A673 (cell line): ENCODE results near the gene B4GALT4. TPM values are rescaled to one million over a fixed set of nuclear protein-coding genes. Genes with fewer than 3 reads are reported as not detected.

Experiments used
- BruUV-seq: library from RNA; stranded (reverse); fragments of 400-500 nt; replicated peaks from 2 replicates; lab custom pipeline; 2021; lab: Mats Ljungman, UMichigan
- CTCF ChIA-PET: fragments of 300-600 bp; sonication (Branson Sonifier 250); formaldehyde crosslinking; loops from one replicate; lab custom pipeline; 2022; ENCODE audit warnings: antibody characterized with exemption; lab: Charles Lee
- POLR2A ChIA-PET: fragments of 300-600 bp; sonication (Branson Sonifier 250); formaldehyde crosslinking; loops from one replicate; lab custom pipeline; 2022; ENCODE audit warnings: antibody characterized with exemption; ENCODE audit not compliant: low non-redundant PET; lab: Charles Lee
- DNase-seq: peaks from one replicate; pipeline ENCODE4 v3.0.0-alpha.2; 2015; ENCODE audit warnings: low spot score
- H3K27ac ChIP-seq: fragments of 200-600 bp; sonication (generic); 2 replicates; pipeline ENCODE4 v1.5.1; 2016; ENCODE audit warnings: mixed run types, low read depth, mild to moderate bottlenecking, mixed read lengths, antibody characterized with exemption, low read length; ENCODE audit not compliant: poor library complexity, severe bottlenecking
- H3K27me3 ChIP-seq: fragments of 200-600 bp; sonication (generic); replicated peaks from 2 replicates; pipeline ENCODE4 v1.6.1; 2017; ENCODE audit warnings: mixed run types, low read depth, mild to moderate bottlenecking, mixed read lengths, antibody characterized with exemption, low read length; ENCODE audit not compliant: insufficient read depth, poor library complexity
- H3K36me3 ChIP-seq: fragments of 200-600 bp; sonication (generic); 2 replicates; pipeline ENCODE4 v1.6.1; 2016; ENCODE audit warnings: mixed run types, mild to moderate bottlenecking, mixed read lengths, antibody characterized with exemption, low read length; ENCODE audit not compliant: insufficient read depth, poor library complexity, severe bottlenecking
- H3K4me1 ChIP-seq: fragments of 200-600 bp; sonication (generic); 2 replicates; pipeline ENCODE4 v1.6.1; 2017; ENCODE audit warnings: mixed run types, mild to moderate bottlenecking, mixed read lengths, antibody characterized with exemption, low read length; ENCODE audit not compliant: insufficient read depth, poor library complexity, severe bottlenecking
- H3K4me3 ChIP-seq: fragments of 200-600 bp; sonication (generic); 2 replicates; pipeline ENCODE4 v1.5.1; 2016; ENCODE audit warnings: low read depth, mixed run types, mild to moderate bottlenecking, mixed read lengths, low read length; ENCODE audit not compliant: poor library complexity, severe bottlenecking
- H3K9me3 ChIP-seq: fragments of 200-600 bp; sonication (generic); 2 replicates; pipeline ENCODE4 v1.6.1; 2016; ENCODE audit warnings: mixed run types, low read depth, mild to moderate bottlenecking, mixed read lengths, antibody characterized with exemption, low read length; ENCODE audit not compliant: poor library complexity, severe bottlenecking
- CTCF ChIP-seq: fragments of 300-800, 200-600 bp; sonication (generic); conservative IDR thresholded peaks from 2 replicates; pipeline ENCODE4 v1.5.1; 2017; ENCODE audit warnings: low read depth, mild to moderate bottlenecking, antibody characterized with exemption, low read length, moderate library complexity, mixed read lengths
- EZH2 ChIP-seq: fragments of 200-600 bp; sonication (generic); IDR thresholded peaks from 2 replicates; pipeline ENCODE4 v1.6.1; 2017; ENCODE audit warnings: borderline replicate concordance, low read depth, mild to moderate bottlenecking, mixed read lengths, antibody characterized with exemption, low read length; ENCODE audit not compliant: poor library complexity, severe bottlenecking
- intact Hi-C: fragments of 100-400 bp; cut with micrococcal nuclease; formaldehyde crosslinking; loops from one replicate; pipeline ENCODE4 v1.10.0; 2022; ENCODE audit not compliant: unreplicated experiment
- total RNA-seq: library from RNA; stranded (reverse); gene quantifications from 2 replicates; pipeline ENCODE4 v1.2.3, GENCODE V29; 2021

B4GALT4 gene
- total RNA-seq, 1 experiment from 2014 or later: 10.8 TPM

GRCh38 chr3:119194237-119195150 lies 46.2 kb downstream of the B4GALT4 start:
- H3K27ac ChIP-seq: no peak overlapping the region
- no peaks in the 10 kb centered on the region for H3K4me1 ChIP-seq
- intact Hi-C loops: no loop called here
- ChIA-PET CTCF (no interaction called here), POLR2A (no interaction called here)
- H3K36me3 ChIP-seq: no peaks in the 10 kb centered on the region
- no peaks in the 10 kb centered on the region for H3K27me3 ChIP-seq
- DNase-seq: no peak
- BruUV-seq: no TSS peak
- TF ChIP-seq EZH2 (no peak), CTCF (no peak)
- H3K4me3 ChIP-seq: no peak overlapping the region
- H3K9me3 ChIP-seq: no peaks in the 10 kb centered on the region

GRCh38 chr3:119191800-119192199 lies 48.9 kb downstream of the B4GALT4 start:
- no peak overlapping the region for H3K27ac ChIP-seq
- no peaks in the 10 kb centered on the region for H3K4me1 ChIP-seq
- TF ChIP-seq EZH2: no peak
- TF ChIP-seq CTCF: no peak
- no peak overlapping the region for H3K4me3 ChIP-seq
- ChIA-PET CTCF (no interaction called here), POLR2A (no interaction called here)
- intact Hi-C loops: no loop called here
- no peak for DNase-seq
- no peaks in the 10 kb centered on the region for H3K9me3 ChIP-seq
- no peaks in the 10 kb centered on the region for H3K27me3 ChIP-seq
- H3K36me3 ChIP-seq: no peaks in the 10 kb centered on the region
- BruUV-seq: no TSS peak

GRCh38 chr3:119187266-119187665 lies 53.4 kb downstream of the B4GALT4 start:
- CTCF ChIA-PET: no interaction called here
- no peaks in the 10 kb centered on the region for H3K27me3 ChIP-seq
- no peak for DNase-seq
- TF ChIP-seq EZH2 (no peak), CTCF (no peak)
- intact Hi-C loops: no loop called here
- H3K9me3 ChIP-seq: no peaks in the 10 kb centered on the region
- H3K36me3 ChIP-seq: no peaks in the 10 kb centered on the region
- H3K4me1 ChIP-seq: no peaks in the 10 kb centered on the region
- no peak overlapping the region for H3K4me3 ChIP-seq
- POLR2A ChIA-PET: no interaction called here
- no peak overlapping the region for H3K27ac ChIP-seq
- no TSS peak for BruUV-seq
